HepG2 (cell line): ENCODE measurements around the gene FRMD8. TPM values are rescaled to one million over a fixed set of nuclear protein-coding genes. Genes with fewer than 3 reads are reported as not detected.

ENCODE experiments used
- BRF2 ChIP-seq: sonication (generic); formaldehyde crosslinking; IDR thresholded peaks from 2 replicates; pipeline ENCODE4 v1.8.1; 2022; ENCODE audit warnings: mild to moderate bottlenecking, missing genetic modification reagents
- CEBPG ChIP-seq: IDR thresholded peaks from 2 replicates; pipeline ENCODE4 v1.6.1; 2016
- GMEB1 ChIP-seq: sonication (generic); formaldehyde crosslinking; IDR thresholded peaks from 2 replicates; pipeline ENCODE4 v1.5.1; 2020; ENCODE audit warnings: missing genetic modification reagents, mild to moderate bottlenecking, borderline replicate concordance
- HCFC1 ChIP-seq: fragments of 150-350 bp; IDR thresholded peaks from 2 replicates; pipeline ENCODE4 v1.6.1; 2014; ENCODE audit warnings: low read depth, low read length
- HMGXB4 ChIP-seq, 2 experiments: sonication (generic) in 1 of 2; formaldehyde crosslinking in 1 of 2; IDR thresholded peaks; 2 replicates each; pipeline versions ENCODE4 v1.4.0 to v1.6.1; 2018 to 2020; ENCODE audit warnings: missing genetic modification reagents in 2 of 2, borderline replicate concordance in 1 of 2, low read depth in 1 of 2, mild to moderate bottlenecking in 1 of 2, missing biosample characterization in 1 of 2
- HOXA9 ChIP-seq: sonication (generic); formaldehyde crosslinking; IDR thresholded peaks from 2 replicates; pipeline ENCODE4 v1.8.1; 2022; ENCODE audit warnings: missing genetic modification reagents, mild to moderate bottlenecking, moderate library complexity, borderline replicate concordance
- KAT2B ChIP-seq: fragments of 150-350 bp; IDR thresholded peaks from 2 replicates; pipeline ENCODE4 v1.6.1; 2014; ENCODE audit warnings: low read depth, low read length, borderline replicate concordance
- NFYC ChIP-seq: IDR thresholded peaks from 2 replicates; pipeline ENCODE4 v1.6.1; 2016; ENCODE audit warnings: missing genetic modification reagents, missing compliant biosample characterization
- SOX5 ChIP-seq: IDR thresholded peaks from 2 replicates; pipeline ENCODE4 v1.6.1; 2016; ENCODE audit warnings: borderline replicate concordance
- SOX6 ChIP-seq, 2 experiments: fragments of 450-650 bp in 1 of 2; sonication (generic) in 1 of 2; formaldehyde crosslinking in 1 of 2; IDR thresholded peaks; 2 replicates each; pipeline versions ENCODE4 v1.4.0 to v1.6.1; 2017 to 2020; ENCODE audit warnings: antibody characterized with exemption in 1 of 2, mild to moderate bottlenecking in 1 of 2, missing genetic modification reagents in 1 of 2
- ZBTB14 ChIP-seq: sonication (generic); formaldehyde crosslinking; IDR thresholded peaks from 2 replicates; pipeline ENCODE4 v1.4.0; 2020; ENCODE audit warnings: missing genetic modification reagents
- ZBTB39 ChIP-seq: sonication (generic); formaldehyde crosslinking; IDR thresholded peaks from 2 replicates; pipeline ENCODE4 v1.5.0; 2020; ENCODE audit warnings: missing genetic modification reagents
- ZFP41 ChIP-seq: sonication (generic); formaldehyde crosslinking; IDR thresholded peaks from 2 replicates; pipeline ENCODE4 v1.4.0; 2020; ENCODE audit warnings: mild to moderate bottlenecking, missing genetic modification reagents, borderline replicate concordance
- ZFP90 ChIP-seq: sonication (generic); formaldehyde crosslinking; IDR thresholded peaks from 2 replicates; pipeline ENCODE4 v1.8.0; 2022; ENCODE audit warnings: missing genetic modification reagents, mild to moderate bottlenecking, inconsistent platforms, borderline replicate concordance
- ZNF256 ChIP-seq: sonication (generic); formaldehyde crosslinking; conservative IDR thresholded peaks from 2 replicates; pipeline ENCODE4 v1.4.0; 2020; ENCODE audit warnings: missing genetic modification reagents
- ZNF329 ChIP-seq: sonication (generic); formaldehyde crosslinking; IDR thresholded peaks from 2 replicates; pipeline ENCODE4 v1.9.0; 2021; ENCODE audit warnings: low read depth, mild to moderate bottlenecking, missing genetic modification reagents
- ZNF740 ChIP-seq: sonication (generic); formaldehyde crosslinking; IDR thresholded peaks from 2 replicates; pipeline ENCODE4 v1.4.0; 2020; ENCODE audit warnings: missing genetic modification reagents
- ZNF878 ChIP-seq: sonication (generic); formaldehyde crosslinking; IDR thresholded peaks from 2 replicates; pipeline ENCODE4 v1.8.1; 2023; ENCODE audit warnings: mild to moderate bottlenecking, missing genetic modification reagents, moderate library complexity
- polyA plus RNA-seq, 8 experiments: library from polyadenylated mRNA; depleted of rRNA in 3 of 8; stranded (reverse) in 7 of 8; unstranded in 1 of 8; fragments of >200 nt; fragmentation: Illumina TruSeq in 4 of 8; extraction: Trizol in 4 of 8; gene quantifications; 2 replicates each; pipeline versions ENCODE4 v1.2.1 to v1.2.3, GENCODE V29; 2011 to 2016; ENCODE audit warnings: low read depth in 4 of 8, missing spikeins in 1 of 8, mixed read lengths in 1 of 8; ENCODE audit not compliant: insufficient read depth in 1 of 8
- total RNA-seq, 5 experiments: library from RNA; depleted of rRNA; stranded (reverse); fragments of >200 nt; fragmentation: Illumina TruSeq; extraction: Trizol; gene quantifications; 2 replicates each; pipeline ENCODE4 v1.2.3, GENCODE V29; 2016; ENCODE audit warnings: low read depth in 1 of 5

The FRMD8 gene
- total and polyA plus RNA-seq, 2 of the 13 experiments (the other 11 are each of a cell fraction or from before 2014, with no cell fraction given) = 5.8 to 20.6 TPM

- TF ChIP-seq GMEB1 (CRISPR knock-in tag) = no peak
- TF ChIP-seq SOX6 (IDR thresholded peaks at IDR 0.05) = no peak
- TF ChIP-seq SOX6 (CRISPR knock-in tag; IDR thresholded peaks at IDR 0.05) = no peak
- TF ChIP-seq ZNF740 (CRISPR knock-in tag) = no peak
- no peak for TF ChIP-seq BRF2
- TF ChIP-seq ZNF256 (CRISPR knock-in tag) = no peak
- TF ChIP-seq KAT2B = no peak
- peak in 1 of 2 experiments; percentile 3; a peak in 1 of 4 replicates for TF ChIP-seq HMGXB4 (CRISPR knock-in tag; IDR thresholded peaks at IDR 0.05; ENCODE audit: borderline replicate concordance in 1 of 2, low read depth in 1 of 2)
- no peak for TF ChIP-seq ZFP41
- TF ChIP-seq SOX5 (CRISPR knock-in tag) = no peak
- TF ChIP-seq HOXA9 = no peak
- TF ChIP-seq ZBTB14 (CRISPR knock-in tag) = no peak
- 0 out of 2 replicates have a peak, but pooled peaks have one; percentile 18 for TF ChIP-seq ZBTB39
- no peak for TF ChIP-seq CEBPG (CRISPR knock-in tag)
- TF ChIP-seq NFYC = no peak
- TF ChIP-seq ZNF329 (CRISPR knock-in tag) = no peak
- TF ChIP-seq ZFP90 = no peak
- no peak for TF ChIP-seq HCFC1
- TF ChIP-seq ZNF878 (CRISPR knock-in tag) = no peak
These were observed 29.3 kb downstream of the FRMD8 start (continued) for GRCh38 chr11:65415499-65416340.
